ENCODE data around the gene RNF5. TPM values are rescaled to one million over a fixed set of nuclear protein-coding genes. Genes with fewer than 3 reads are reported as not detected.

RNF5 gene
- total RNA-seq, 4 donors from 2014 or later, result 20.8 to 59.0 (median 40.8) TPM

DNA sequence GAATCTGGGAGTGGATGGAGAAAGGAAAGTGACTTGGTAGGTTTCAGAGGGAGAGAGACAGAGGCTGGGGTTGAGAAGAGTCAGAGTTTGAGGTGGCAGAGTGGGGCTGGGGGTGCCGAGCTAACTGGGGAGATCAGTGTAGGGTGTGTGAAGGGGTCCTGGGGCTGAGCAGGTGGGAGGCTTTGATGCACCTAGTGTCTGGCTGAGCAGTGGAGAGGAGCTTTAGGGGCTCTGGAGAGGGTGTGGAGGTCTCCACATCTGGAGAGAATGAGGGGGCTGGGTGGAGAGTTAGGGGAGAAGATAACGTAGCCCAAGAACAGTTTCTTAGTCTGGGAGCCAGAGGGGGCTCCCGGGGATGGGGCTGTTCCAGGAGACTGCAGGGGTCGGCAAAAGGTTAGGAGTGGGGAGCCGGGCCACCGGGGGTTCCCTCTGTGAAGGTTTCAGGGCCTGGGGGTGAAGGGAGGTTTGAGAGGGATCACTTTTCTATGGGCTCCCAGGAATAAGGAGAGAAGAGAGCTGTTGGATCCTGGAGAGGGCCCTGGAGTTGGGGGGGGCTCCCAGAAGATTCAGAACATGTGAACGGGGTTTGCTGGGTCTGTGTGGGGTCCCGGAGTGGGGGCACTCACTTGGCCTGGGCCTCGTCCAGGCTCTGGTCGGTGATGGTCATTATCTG lies 11.0 kb downstream of the RNF5 start:
- Histone ChIP-seq H3K27me3 (no peaks in the 10 kb centered on the region), H3K27ac (peak overlapping the region; percentile 95 to 99 (median 98)), H3K4me1 (peaks cover 22 to 88% (median 44%) of the 10 kb centered on the region in 3 donors), H3K36me3 (peaks cover 9 to 25% (median 13%) of the 10 kb centered on the region in 3 donors), H3K9me3 (no peaks in the 10 kb centered on the region), H3K4me3 (peak overlapping the region; percentile 69 to 93 (median 87))
- intact Hi-C loops (cut with DNase I), result no loop called here
- WGBS, 2 donors, result 1 to 4% methylated on average over 9 to 10 of the region's 10 CpGs
- no peak for TF ChIP-seq POLR2A (IDR thresholded peaks at IDR 0.05)
- TF ChIP-seq, protein P1, sequence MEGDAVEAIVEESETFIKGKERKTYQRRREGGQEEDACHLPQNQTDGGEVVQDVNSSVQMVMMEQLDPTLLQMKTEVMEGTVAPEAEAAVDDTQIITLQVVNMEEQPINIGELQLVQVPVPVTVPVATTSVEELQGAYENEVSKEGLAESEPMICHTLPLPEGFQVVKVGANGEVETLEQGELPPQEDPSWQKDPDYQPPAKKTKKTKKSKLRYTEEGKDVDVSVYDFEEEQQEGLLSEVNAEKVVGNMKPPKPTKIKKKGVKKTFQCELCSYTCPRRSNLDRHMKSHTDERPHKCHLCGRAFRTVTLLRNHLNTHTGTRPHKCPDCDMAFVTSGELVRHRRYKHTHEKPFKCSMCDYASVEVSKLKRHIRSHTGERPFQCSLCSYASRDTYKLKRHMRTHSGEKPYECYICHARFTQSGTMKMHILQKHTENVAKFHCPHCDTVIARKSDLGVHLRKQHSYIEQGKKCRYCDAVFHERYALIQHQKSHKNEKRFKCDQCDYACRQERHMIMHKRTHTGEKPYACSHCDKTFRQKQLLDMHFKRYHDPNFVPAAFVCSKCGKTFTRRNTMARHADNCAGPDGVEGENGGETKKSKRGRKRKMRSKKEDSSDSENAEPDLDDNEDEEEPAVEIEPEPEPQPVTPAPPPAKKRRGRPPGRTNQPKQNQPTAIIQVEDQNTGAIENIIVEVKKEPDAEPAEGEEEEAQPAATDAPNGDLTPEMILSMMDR (IDR thresholded peaks at IDR 0.05), result no peak
- no peak for DNase-seq

DNA sequence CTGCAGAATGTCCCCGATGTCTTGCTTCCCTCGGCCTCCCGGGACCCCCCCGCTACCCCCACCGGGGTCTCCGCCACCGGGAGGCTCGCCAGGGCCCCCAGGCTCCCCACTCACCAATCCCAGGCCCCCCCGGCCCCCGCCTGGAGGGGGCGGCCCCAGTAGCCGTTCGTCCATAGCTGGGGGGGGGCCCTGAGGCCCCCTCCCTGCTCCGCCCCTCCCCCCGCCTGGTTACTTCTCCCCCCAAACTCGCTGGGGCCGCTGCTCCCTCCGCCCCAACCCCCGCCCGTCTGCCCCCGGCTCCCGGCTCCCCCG lies 11.5 kb downstream of the RNF5 start:
- intact Hi-C loops (cut with DNase I), result no loop called here
- peaks cover 22 to 92% (median 49%) of the 10 kb centered on the region in 3 donors for H3K4me1 ChIP-seq

DNA sequence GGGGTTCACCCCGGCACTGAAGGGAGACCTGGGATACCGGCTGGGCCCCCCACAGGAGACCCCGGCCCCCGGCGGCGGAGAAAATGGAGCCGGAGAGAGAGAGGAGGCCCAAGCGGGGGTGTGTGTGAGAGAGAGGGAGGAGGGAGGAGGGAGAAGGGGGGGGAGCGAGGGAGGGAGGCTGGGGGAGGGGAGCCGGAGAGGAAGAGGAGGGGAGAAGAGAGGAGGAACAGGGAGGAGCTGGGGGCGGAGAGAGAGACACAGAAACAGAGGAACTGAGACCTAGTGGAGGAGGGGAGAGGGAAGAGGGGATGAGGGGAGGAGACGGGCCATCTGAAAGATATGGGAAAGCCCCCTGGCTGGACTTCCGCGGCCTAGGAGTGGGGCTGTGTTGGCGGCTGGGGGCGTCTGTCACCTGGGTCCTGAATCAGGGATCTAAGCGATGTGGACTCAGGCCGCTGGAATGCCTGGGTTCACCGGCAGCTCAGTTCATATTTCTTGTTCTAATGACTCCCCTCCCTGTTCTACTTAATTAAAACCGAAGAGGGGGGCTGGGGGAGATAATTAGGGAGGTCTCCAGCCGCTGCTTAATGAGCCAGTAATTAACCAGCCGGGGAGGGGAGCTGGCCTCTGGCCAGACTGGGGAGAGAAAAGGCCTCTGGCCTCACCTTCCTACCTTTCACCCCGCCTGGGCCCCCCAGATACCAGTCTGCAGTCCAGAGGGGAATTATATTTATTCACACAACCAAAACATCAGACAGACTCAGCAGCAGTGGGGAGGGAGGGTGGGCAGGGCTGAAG lies 12.0 kb downstream of the RNF5 start, which contains the start of gene PBX2:
TSS of gene PBX2 (minus strand) at position 149 of the 798 bp plus-strand sequence. CDS start 287 bp downstream, outside the sequence.
- WGBS, 2 donors, result 1 to 2% methylated on average over 8 to 11 of the region's 23 CpGs
- H3K4me3 ChIP-seq, result peak within 1 kb of the TSS; percentile 69 to 93 (median 87)
- peak; percentile 70 for DNase-seq
- H3K9me3 ChIP-seq, result no peaks in the 10 kb centered on the region
- peak within 1 kb of the TSS; percentile 95 to 99 (median 98) for H3K27ac ChIP-seq
- H3K36me3 ChIP-seq, result peaks cover 9 to 25% (median 13%) of the 10 kb centered on the region in 3 donors
- peaks cover 22 to 94% (median 53%) of the 10 kb centered on the region in 3 donors for H3K4me1 ChIP-seq
- intact Hi-C loops (cut with DNase I), result no loop called here
- H3K27me3 ChIP-seq, result no peaks in the 10 kb centered on the region
- TF ChIP-seq, protein P1 (IDR thresholded peaks at IDR 0.05), result no peak
- peak in 2 of 4 donors; percentile 69 to 88 for TF ChIP-seq POLR2A (IDR thresholded peaks at IDR 0.05)

More for the DNA sequence above, 11.5 kb downstream of the RNF5 start:
- Histone ChIP-seq H3K9me3 (no peaks in the 10 kb centered on the region), H3K27ac (peak overlapping the region; percentile 95 to 99 (median 98)), H3K4me3 (peak overlapping the region; percentile 69 to 93 (median 87)), H3K36me3 (peaks cover 9 to 25% (median 13%) of the 10 kb centered on the region in 3 donors), H3K27me3 (no peaks in the 10 kb centered on the region)
- TF ChIP-seq, protein P1 (IDR thresholded peaks at IDR 0.05), result no peak
- no peak for TF ChIP-seq POLR2A (IDR thresholded peaks at IDR 0.05)
- DNase-seq, result no peak
- no CpG with 5 or more reads among the region's 23 CpGs for WGBS, 2 donors

DNA sequence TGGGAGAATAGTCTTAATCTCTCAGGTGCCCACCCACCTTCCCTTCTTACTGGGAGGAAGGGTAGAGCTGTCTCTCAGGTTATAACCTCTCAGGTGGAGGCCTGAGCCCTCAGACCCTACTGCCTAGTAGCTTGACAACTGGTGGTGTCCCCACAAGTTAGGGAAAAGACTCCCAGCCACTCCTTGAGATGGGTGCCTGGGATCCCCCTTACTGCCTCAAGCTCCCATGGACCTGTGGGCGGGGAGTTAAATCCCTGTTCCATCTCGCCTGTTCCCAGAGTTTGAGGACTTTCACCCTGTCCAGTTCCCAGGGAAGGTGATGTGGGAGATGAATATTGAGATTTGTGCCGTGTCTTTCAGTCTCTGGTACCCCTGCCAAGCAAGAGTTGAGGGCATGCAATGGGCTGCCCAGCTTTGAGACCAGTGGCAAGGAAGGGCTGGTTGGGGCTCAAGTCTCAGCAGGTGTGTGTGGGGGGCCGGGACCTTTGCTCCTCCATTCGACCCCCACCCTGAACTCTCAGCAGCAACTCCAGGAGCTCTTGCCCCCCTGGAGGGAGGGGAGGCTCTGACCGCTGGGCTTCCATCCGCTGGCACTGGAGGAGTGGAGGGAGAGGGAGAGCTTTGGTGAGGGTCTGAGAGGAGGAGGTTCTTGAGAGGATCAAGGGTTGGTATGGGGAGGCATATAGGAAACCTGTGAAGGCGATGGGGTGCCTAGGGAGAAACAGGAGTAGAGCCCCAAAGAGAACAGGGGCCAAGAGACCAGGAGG lies 12.9 kb downstream of the RNF5 start:
- no peak for DNase-seq
- 61 to 67% methylated on average over 5 to 6 of the region's 8 CpGs for WGBS, 2 donors
- Histone ChIP-seq H3K9me3 (no peaks in the 10 kb centered on the region), H3K4me1 (peaks cover 22 to 87% (median 49%) of the 10 kb centered on the region in 3 donors), H3K4me3 (peak overlapping the region; percentile 69 to 93 (median 87)), H3K27ac (peak overlapping the region; percentile 95 to 99 (median 98)), H3K36me3 (peaks cover 9 to 22% (median 13%) of the 10 kb centered on the region in 3 donors), H3K27me3 (no peaks in the 10 kb centered on the region)
- TF ChIP-seq, protein P1 (IDR thresholded peaks at IDR 0.05), result no peak
- no peak for TF ChIP-seq POLR2A (IDR thresholded peaks at IDR 0.05)
- intact Hi-C loops (cut with DNase I), result no loop called here

Measured in esophagus squamous epithelium (tissue), 5 donors.